SIG-M5 treated with dmso at 0.1 percent for 504 hours (cell line): ENCODE data around the gene PEX19.
"Not testable (repeated sequence)": the region's sequence is repeated elsewhere in the genome, so short reads cannot be mapped to it uniquely, and the experiment has no call there.

Source experiments
- DNase-seq: peaks from one replicate; lab custom pipeline; 2025; ENCODE audit not compliant: unreplicated experiment; lab: John Stamatoyannopoulos, UW

Gene PEX19

DNA sequence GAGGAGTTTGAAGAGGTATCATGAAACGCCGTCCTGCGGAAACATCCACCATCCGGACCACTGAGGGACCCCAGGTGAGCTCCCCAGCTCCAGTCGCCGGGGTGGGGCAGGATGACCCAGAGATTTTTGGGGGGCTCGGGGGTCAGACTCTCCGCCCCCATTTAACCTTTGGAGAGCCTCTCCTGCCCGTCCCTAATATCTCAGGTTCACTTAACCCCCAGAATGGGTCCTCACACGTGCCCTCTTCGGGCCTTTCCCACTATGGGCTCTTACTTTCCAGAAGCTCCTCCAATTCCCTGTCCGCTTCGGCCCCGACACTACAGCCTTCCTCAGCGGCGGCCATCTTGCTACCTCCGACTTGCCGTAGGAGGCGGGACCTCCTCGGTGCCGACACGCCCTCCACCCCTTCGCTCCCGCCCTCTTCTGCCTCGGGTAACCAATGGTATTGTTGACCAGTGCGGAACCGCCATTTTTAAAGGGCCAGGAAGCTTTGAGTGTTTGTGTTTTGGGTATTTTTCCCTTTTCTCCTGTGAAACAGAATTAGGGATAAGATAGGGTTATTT lies at the start of gene PEX19:
Gene PEX19, minus strand, starts transcription at position 352 of the 563 bp plus-strand sequence. Its CDS starts 9 bp downstream, at position 343.
- DNase-seq = peak; percentile 91

DNA sequence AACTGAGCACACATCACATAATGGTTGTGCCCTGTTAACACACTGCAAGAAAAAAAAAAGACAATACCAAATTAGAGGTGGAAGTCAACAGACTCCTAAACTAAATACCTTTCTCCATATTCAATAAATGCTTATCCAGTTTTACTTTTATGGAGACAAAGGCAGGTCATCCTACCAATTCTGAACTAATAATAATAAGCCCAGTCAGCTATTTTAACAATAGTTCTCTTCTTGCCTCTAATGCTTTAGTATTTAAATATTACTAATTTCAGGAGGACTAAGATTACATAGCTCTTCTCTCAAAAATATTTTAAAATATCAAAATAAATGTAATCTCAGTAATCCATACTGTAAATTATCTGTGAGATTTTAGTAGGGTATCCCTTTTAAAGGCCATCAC lies 47.6 kb upstream of the PEX19 start:
- no peak for DNase-seq

- DNase-seq = peak; percentile 4
Observed at GRCh38 chr1:160330119-160330518, 45.2 kb upstream of the PEX19 start.

DNA sequence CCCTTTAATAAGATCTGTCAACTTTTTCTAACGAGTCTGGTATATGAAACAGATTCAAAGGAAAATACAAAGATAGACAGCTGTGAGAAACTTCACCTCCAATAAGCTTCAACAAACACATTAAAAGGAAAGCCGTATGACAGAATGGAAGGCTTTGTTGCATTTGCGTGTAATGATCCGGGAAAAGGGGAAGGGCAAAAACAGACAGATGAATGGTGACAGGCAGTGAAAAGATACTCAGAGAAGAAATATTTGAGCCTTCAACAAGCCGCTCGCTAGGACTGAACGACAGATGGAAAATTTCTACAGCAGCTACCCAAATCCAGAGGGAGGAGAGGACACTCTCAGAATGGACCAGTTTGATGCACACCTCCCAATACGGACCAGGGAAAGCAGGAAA lies 43.3 kb upstream of the PEX19 start:
- DNase-seq = no peak

DNA sequence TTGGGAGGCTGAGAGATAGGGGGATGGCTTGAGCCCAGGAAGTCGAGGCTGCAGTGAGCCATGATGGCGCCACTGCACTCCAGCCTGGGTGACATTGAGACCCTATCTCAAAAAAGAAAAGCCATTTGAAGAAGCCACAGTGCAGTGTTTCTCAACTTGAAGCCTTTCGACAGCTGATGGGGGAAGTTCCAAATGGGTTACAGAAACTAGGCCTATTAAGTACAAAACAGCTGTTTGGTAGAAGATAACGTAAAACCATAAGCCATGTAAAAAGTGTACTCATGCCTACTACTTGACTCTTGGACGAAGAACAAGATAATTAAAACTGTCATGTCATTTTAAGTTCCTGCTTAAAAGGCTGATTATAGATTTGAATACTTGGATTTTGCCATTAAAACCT lies 41.5 kb upstream of the PEX19 start:
- DNase-seq = no peak

DNA sequence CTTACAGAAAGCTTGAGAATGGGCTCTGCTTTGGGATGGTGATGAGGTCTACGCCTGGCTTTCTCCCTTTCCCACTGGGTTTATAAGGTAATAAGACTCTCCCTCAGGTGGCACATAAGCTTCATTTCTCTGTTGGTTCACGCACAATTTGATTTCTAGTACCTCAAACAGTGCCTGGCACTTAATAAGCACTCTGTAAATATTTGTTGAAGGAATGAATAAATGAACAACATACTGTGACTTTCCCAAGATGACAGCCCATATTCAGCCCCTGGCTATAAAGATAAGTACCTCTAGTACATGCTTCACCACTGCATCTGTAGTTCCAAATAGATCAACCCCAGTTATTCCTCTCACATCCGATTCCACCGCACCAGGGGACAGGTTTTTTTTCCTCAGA lies 40.3 kb upstream of the PEX19 start:
- no peak for DNase-seq

GRCh38 chr1:160322831-160323230 lies 37.9 kb upstream of the PEX19 start:
- DNase-seq = no peak

- no peak for DNase-seq
Observed at GRCh38 chr1:160315359-160315758, 30.4 kb upstream of the PEX19 start.

GRCh38 chr1:160309571-160309970 lies 24.6 kb upstream of the PEX19 start:
- DNase-seq = no peak

DNA sequence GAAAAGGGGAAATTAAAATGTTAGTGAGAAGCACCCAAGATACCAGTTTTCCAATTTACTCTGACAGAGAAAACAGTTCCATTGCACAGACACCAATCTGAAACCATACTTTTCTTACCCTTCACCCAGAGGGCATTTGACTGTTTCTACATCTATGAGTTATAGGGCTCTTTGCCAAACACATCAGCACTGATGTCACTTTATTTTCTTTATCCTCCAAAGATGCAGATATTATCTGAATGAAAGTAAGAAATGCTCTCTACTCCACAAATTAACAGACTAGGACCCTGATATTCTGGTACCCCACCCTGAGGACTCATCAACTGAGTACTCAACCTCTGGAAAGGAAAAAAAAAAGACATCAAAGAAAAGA lies 24.2 kb upstream of the PEX19 start:
- DNase-seq = no peak

DNA sequence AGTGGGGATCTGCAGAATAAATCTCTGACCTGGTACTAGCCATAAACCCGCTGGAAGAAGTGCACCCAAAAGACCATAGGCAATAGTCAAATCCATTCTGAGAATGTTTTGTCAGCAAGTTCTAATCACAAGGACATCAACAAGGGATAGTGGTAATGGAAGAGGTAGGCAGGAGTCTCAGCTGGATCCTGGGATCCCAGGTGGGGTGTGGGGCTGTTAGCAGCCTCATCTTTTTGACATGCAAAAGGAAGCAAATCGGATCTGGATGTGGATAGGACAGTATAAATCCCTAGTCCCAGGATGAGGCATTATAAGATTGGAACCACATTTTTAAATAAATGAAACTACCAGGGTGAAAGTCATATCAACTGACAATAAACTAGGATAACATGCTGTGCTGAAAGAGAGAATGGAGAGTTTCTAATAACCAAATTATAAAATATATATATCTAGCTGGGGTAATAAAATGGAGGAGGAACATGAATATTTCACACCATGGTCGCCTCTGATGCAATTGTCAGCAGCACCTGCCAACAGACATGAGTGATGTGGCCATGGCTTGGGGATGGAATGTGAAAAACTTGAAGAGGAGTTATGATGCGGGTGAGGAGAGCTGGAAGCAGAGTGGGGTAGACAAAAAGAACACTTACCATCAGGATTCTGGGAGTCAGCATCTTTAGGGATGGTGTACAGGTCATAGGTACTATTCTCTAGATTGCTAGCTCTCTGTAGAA lies 23.7 kb upstream of the PEX19 start:
- DNase-seq = no peak

- no peak for DNase-seq
Observed at GRCh38 chr1:160307118-160307791, 22.3 kb upstream of the PEX19 start.

DNA sequence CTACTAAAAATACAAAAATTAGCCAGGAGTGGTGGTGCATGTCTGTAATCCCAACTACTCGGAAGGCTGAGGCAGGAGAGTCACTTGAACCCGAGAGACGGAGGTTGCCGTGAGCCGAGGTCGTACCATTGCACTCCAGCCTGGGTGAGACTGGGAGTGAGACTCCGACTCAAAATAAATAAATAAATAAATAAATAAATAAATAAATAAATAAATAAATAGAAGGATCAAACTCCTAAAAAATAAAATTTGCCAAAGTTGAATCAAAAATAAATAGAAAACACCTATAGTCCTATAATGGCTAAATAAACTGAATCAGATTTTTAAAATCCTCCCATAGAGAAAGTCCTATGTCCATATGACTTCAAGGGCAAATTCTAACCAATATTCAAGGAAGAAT lies 15.2 kb upstream of the PEX19 start:
- no peak for DNase-seq

- no peak for DNase-seq
Observed at GRCh38 chr1:160296036-160296435, 11.1 kb upstream of the PEX19 start.

DNA sequence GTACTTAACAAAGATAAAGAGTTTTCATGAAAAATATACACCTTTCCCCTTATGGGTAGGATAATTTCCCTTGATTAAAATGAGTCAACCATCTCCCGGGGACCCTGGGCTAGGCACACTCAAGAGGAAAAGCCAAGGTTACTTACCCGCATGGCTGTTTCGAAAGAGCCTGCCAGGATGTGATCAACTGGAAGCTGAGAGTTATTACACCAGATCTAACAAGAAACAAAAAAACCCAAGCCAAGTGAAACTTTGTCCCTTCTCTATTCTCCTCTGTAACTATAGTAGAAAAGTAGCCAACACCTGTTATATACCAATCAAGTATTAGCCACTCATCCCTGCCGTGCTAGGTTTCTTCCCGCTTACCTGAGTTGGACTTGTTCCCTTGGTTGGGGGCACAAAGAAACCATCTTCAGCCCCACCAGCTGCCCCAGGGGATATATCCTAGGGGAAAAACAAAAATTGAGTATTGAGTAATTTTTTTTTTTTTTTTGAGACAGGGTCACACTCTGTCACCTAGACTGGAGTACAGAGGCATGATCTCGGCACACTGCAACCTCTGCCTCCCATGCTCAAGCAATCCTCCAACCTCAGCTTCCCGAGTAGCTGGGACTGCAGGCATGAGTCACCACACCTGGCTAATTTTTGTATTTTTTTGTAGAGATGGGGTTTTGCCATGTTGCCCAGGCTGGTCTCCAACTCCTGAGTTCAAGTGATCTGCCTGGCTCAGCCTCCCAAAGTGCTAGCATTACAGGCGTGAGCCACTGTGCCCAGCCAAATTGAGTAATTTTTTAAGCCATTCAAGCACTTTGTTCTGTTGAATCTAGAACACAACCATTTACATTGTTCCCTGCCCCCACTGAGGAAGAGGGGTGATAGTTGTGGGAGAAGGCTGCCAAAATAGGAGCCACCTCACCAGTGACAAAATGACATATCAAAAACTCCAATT lies 8.4 kb upstream of the PEX19 start:
- DNase-seq = no peak

GRCh38 chr1:160291248-160292220 lies 6.6 kb upstream of the PEX19 start:
- DNase-seq = peak; percentile 82

- not testable (repeated sequence) for DNase-seq
Observed at GRCh38 chr1:160287769-160288168, 2.8 kb upstream of the PEX19 start.

DNA sequence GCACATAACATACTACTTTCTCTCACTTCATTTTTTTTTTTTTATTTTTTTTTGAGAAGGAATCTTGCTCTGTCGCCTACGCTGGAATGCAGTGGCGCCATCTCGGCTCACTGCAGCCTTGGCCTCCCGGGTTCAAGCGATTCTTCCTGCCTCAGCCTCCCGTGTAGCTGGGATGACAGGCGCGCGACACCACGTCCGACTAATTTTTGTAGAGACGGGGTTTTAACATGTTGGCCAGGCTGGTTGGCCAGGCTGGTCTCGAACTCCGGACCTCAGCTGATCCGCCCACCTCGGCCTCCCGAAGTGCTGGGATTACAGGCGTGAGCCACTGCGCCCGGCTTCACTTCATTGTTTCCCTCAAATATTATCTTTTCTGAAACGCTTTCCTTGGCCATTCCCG lies 573 bp upstream of the PEX19 start:
- DNase-seq = no peak

DNA sequence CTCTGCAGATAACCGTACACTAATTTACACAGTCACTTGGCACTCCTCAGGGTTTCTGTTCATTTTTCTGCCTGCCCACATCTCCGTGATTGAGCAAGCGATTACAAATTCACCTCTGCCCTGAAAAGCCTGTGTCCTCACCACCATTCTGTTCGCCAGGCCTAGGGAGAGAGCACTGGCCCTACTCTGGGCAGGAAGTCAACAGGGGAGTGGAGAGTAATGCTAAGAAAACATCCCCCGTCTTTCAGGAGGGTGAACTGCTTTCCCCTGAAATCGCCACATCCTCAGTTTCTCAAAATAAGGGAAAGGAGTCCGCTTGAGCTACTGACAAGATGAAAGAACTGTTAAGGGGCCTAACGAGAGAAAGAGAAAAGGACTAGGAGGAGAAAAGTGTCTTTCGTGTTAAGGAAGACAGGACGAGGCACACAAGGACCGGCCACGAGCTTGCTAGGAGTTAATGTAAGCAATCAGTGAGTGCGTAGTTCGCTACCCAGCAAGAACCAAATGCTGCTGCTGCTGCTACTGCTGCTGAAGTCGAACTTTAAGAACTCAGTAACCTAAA lies 632 bp downstream of the PEX19 start:
- peak; percentile 86 for DNase-seq

DNA sequence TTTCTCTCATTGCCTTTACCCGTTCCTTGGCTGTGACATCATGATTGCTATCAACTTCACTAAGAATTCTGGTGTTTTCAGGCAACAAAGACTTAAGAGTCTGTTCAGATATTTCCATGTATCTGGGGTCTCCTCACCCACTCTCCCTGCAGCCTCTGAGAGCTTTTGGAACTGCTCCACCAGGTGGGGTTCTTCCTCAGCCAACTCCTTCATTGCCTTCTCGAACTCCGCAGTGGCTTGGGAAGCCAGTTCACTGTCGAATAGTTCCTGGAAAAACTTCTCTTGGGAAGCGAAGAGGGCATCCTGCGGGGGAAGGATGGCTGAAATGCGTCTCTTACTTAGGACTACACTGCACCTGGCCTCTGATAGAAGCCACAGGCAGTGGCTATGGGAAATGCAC lies 2.1 kb downstream of the PEX19 start:
- DNase-seq = no peak
